K562 (cell line): ENCODE measurements around the gene AP5Z1. TPM values are rescaled to one million over a fixed set of nuclear protein-coding genes. Genes with fewer than 3 reads are reported as not detected.

ENCODE experiments used
- BRD9 ChIP-seq: fragments of 450-650 bp; IDR thresholded peaks from 2 replicates; pipeline ENCODE4 v1.6.1; 2018; ENCODE audit warnings: low read depth; ENCODE audit not compliant: partially characterized antibody
- EP400 ChIP-seq: fragments of 450-650 bp; IDR thresholded peaks from 2 replicates; pipeline ENCODE4 v1.6.1; 2017; ENCODE audit warnings: antibody characterized with exemption, mild to moderate bottlenecking, moderate library complexity
- HSF4 ChIP-seq: fragments of 250-450 bp; sonication (Bioruptor Pico); IDR thresholded peaks from 2 replicates; pipeline ENCODE4 v2.1.2; 2022; ENCODE audit warnings: mild to moderate bottlenecking, moderate library complexity, borderline replicate concordance
- JUN ChIP-seq, 2 experiments: sonication (generic) in 1 of 2; formaldehyde crosslinking in 1 of 2; IDR thresholded peaks; 2 replicates each; pipeline versions ENCODE4 v1.6.1 to v1.8.0; 2012 to 2022; ENCODE audit warnings: borderline replicate concordance in 2 of 2, mild to moderate bottlenecking in 2 of 2, improper control_type of control experiment in 1 of 2, low read depth in 1 of 2, low read length in 1 of 2, missing genetic modification reagents in 1 of 2
- polyA plus RNA-seq, 8 experiments: library from polyadenylated mRNA; depleted of rRNA in 4 of 8; stranded (reverse) in 5 of 8; unstranded in 3 of 8; fragments of >200 nt; fragmentation: Nextera tagmentation in 2 of 8; fragmentation: Illumina TruSeq in 1 of 8; extraction: Ambion mirVana in 2 of 8; extraction: Trizol in 1 of 8; gene quantifications; 2 replicates each; pipeline versions ENCODE4 v1.2.1 to v1.2.3, GENCODE V29; 2011 to 2014; ENCODE audit warnings: inconsistent platforms in 1 of 8, missing spikeins in 1 of 8
- total RNA-seq, 7 experiments: library from RNA; depleted of rRNA in 6 of 7; stranded (reverse); fragments of >200 nt in 6 of 7; fragmentation: Illumina TruSeq in 2 of 7; extraction: Trizol in 2 of 7; gene quantifications; 2 replicates each; pipeline versions ENCODE4 v1.2.1 to v1.2.3, GENCODE V29; 2011 to 2021; ENCODE audit warnings: low replicate concordance in 1 of 7
- TF ChIP-seq, protein P1 (sequence below): fragments of 250-450 bp; sonication (Bioruptor Pico); IDR thresholded peaks from 2 replicates; pipeline ENCODE4 v1.5.0; 2022; ENCODE audit warnings: mild to moderate bottlenecking
- TF ChIP-seq, protein P2 (sequence below), 2 experiments: fragments of 450-650 bp in 1 of 2; sonication (generic) in 1 of 2; formaldehyde crosslinking in 1 of 2; IDR thresholded peaks in 1 of 2; conservative IDR thresholded peaks in 1 of 2; 2 replicates each; pipeline versions ENCODE4 v1.6.1 to v1.8.1; 2016 to 2023; ENCODE audit warnings: mild to moderate bottlenecking in 2 of 2, moderate library complexity in 2 of 2, inconsistent platforms in 1 of 2, missing genetic modification reagents in 1 of 2

The AP5Z1 gene
- total and polyA plus RNA-seq, 9 of the 15 experiments (the other 6 are each of a cell fraction or from before 2014, with no cell fraction given): 0.06 to 31.1 (median 6.4) TPM

DNA sequence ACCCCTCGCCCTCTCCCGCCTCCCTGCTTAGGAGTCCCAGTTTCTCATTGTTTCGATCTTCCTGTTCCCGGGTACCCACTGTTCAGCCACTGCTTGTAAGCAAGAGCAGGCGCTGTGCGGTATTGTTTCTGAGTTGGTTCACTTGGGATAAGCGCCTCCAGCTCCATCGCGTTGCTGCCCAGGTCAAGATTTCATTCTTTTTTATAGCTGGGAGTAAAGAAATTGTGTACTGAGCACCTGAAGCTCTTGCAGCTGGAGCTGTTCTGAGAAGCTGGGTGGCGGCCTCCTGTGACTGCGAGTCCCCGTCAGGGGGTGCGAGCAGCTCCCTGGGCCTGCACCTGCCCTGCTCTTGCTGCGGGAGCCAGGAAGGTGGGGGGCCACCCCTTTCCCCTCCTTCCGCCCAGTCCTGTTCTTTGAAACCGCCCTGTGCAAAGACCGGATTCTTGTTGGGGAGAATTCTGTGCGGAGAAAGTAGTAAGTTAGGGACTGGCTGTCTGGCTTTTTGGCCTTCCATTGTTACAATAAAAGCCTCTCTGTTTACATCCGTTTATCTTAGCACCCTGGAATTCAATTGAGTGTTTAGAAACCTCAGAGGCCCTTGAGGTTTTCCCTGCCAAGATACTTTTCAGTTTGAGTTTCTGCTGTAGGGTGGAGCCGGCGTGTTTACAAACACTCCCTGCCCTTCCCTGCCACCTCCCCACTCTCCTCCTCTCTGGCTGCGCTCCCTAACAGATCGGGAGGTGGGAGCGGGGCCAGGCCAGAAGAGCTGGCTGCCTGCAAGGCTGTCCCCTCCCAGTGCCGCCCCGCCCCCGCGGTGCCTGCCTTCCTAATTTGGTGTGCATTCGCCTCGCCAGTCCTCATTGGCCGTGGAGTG, 30.8 kb upstream of the AP5Z1 start (continued):
- TF ChIP-seq, protein P1, sequence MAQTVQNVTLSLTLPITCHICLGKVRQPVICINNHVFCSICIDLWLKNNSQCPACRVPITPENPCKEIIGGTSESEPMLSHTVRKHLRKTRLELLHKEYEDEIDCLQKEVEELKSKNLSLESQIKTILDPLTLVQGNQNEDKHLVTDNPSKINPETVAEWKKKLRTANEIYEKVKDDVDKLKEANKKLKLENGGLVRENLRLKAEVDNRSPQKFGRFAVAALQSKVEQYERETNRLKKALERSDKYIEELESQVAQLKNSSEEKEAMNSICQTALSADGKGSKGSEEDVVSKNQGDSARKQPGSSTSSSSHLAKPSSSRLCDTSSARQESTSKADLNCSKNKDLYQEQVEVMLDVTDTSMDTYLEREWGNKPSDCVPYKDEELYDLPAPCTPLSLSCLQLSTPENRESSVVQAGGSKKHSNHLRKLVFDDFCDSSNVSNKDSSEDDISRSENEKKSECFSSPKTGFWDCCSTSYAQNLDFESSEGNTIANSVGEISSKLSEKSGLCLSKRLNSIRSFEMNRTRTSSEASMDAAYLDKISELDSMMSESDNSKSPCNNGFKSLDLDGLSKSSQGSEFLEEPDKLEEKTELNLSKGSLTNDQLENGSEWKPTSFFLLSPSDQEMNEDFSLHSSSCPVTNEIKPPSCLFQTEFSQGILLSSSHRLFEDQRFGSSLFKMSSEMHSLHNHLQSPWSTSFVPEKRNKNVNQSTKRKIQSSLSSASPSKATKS (CRISPR knock-in tag): no peak
- TF ChIP-seq JUN (IDR thresholded peaks at IDR 0.05; ENCODE audit: borderline replicate concordance, low read depth, low read length) (no peak), JUN (CRISPR knock-in tag; IDR thresholded peaks at IDR 0.05; ENCODE audit: borderline replicate concordance) (no peak), EP400 (0 out of 2 replicates have a peak, but pooled peaks have one; percentile 14), BRD9 (no peak), HSF4 (CRISPR knock-in tag) (no peak)
- TF ChIP-seq, protein P2, sequence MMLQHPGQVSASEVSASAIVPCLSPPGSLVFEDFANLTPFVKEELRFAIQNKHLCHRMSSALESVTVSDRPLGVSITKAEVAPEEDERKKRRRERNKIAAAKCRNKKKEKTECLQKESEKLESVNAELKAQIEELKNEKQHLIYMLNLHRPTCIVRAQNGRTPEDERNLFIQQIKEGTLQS (IDR thresholded peaks at IDR 0.05): no peak
- TF ChIP-seq, protein P2 (CRISPR knock-in tag; conservative IDR thresholded peaks at IDR 0.05): no peak
